H1 (cell line): ENCODE results near the gene GPR25. TPM values are rescaled to one million over a fixed set of nuclear protein-coding genes. Genes with fewer than 3 reads are reported as not detected.
A peak's percentile ranks its signal among the peaks of the same experiment; 100 is the strongest.

ENCODE experiments used
- ASH2L ChIP-seq: fragments of 200-600, 300-600 bp; sonication (generic); IDR thresholded peaks from one replicate; pipeline ENCODE4 v1.7.1; 2017; ENCODE audit warnings: low read length
- BCL11A ChIP-seq, 2 experiments: IDR thresholded peaks; one replicate each; pipeline ENCODE4 v1.6.1; 2011; ENCODE audit warnings: low read depth in 2 of 2, low read length in 2 of 2, mild to moderate bottlenecking in 2 of 2
- CBX8 ChIP-seq: fragments of 300-800, 300-1000 bp; sonication (generic); IDR thresholded peaks from 2 replicates; pipeline ENCODE4 v1.7.1; 2016; ENCODE audit warnings: low read depth, low read length, borderline replicate concordance
- CHD2 ChIP-seq: IDR thresholded peaks from 2 replicates; pipeline ENCODE4 v1.6.1; 2012; ENCODE audit warnings: low read length, improper control_type of control experiment
- CTBP2 ChIP-seq: IDR thresholded peaks from 2 replicates; pipeline ENCODE4 v1.7.0; 2011; ENCODE audit warnings: borderline replicate concordance, mild to moderate bottlenecking, moderate library complexity, mixed read lengths, low read length; ENCODE audit not compliant: insufficient read depth, insufficient read length
- EGR1 ChIP-seq: IDR thresholded peaks from 2 replicates; pipeline ENCODE4 v1.6.1; 2011; ENCODE audit warnings: low read depth, low read length, borderline replicate concordance
- FOSL1 ChIP-seq: IDR thresholded peaks from 2 replicates; pipeline ENCODE4 v1.6.1; 2011; ENCODE audit warnings: mild to moderate bottlenecking, low read depth, low read length, moderate library complexity; ENCODE audit not compliant: insufficient read depth
- HDAC6 ChIP-seq: IDR thresholded peaks from one replicate; pipeline ENCODE4 v1.7.1; 2012; ENCODE audit warnings: low read depth, mild to moderate bottlenecking, inconsistent platforms, low read length, moderate library complexity
- JUND ChIP-seq: IDR thresholded peaks from 2 replicates; pipeline ENCODE4 v1.6.1; 2011; ENCODE audit warnings: mild to moderate bottlenecking, improper control_type of control experiment, low read length
- KDM1A ChIP-seq: fragments of 200-600, 300-600 bp; sonication (generic); IDR thresholded peaks from 2 replicates; pipeline ENCODE4 v1.7.1; 2016; ENCODE audit warnings: mild to moderate bottlenecking, low read length, borderline replicate concordance
- KDM4A ChIP-seq: IDR thresholded peaks from one replicate; pipeline ENCODE4 v1.7.1; 2012; ENCODE audit warnings: low read depth, mild to moderate bottlenecking, moderate library complexity, low read length, inconsistent platforms; ENCODE audit not compliant: severe bottlenecking
- KDM5A ChIP-seq: fragments of 200-600 bp; IDR thresholded peaks from 2 replicates; pipeline ENCODE4 v1.7.1; 2012; ENCODE audit warnings: mild to moderate bottlenecking, low read length, inconsistent platforms, mixed read lengths
- MAFK ChIP-seq: IDR thresholded peaks from 2 replicates; pipeline ENCODE4 v1.6.1; 2012; ENCODE audit warnings: low read depth, mild to moderate bottlenecking, improper control_type of control experiment, low read length
- POLR2A ChIP-seq, 2 experiments: IDR thresholded peaks; 1 replicate in 1 of 2; 2 replicates in 1 of 2; pipeline ENCODE4 v1.6.1; 2011; ENCODE audit warnings: low read depth in 2 of 2, low read length in 2 of 2, mild to moderate bottlenecking in 2 of 2; ENCODE audit errors: control extremely low read depth in 1 of 2
- RNF2 ChIP-seq: fragments of 200-900, 300-1000 bp; sonication (generic); IDR thresholded peaks from 2 replicates; pipeline ENCODE4 v1.7.1; 2016; ENCODE audit warnings: borderline replicate concordance, low read depth, mild to moderate bottlenecking, antibody characterized with exemption, low read length; ENCODE audit not compliant: poor library complexity, severe bottlenecking; ENCODE audit errors: missing control alignments
- SIRT6 ChIP-seq: IDR thresholded peaks from one replicate; pipeline ENCODE4 v1.7.1; 2012; ENCODE audit warnings: low read length, inconsistent platforms
- SIX5 ChIP-seq: IDR thresholded peaks from 2 replicates; pipeline ENCODE4 v1.6.1; 2011; ENCODE audit warnings: mild to moderate bottlenecking, low read depth, low read length
- TAF1 ChIP-seq: IDR thresholded peaks from 2 replicates; pipeline ENCODE4 v1.6.1; 2011; ENCODE audit warnings: mild to moderate bottlenecking, low read depth, low read length
- TAF7 ChIP-seq: optimal IDR thresholded peaks from 2 replicates; pipeline ENCODE3; 2011; ENCODE audit warnings: low read depth, mild to moderate bottlenecking, inconsistent platforms, low read length, moderate library complexity, borderline replicate concordance
- TCF12 ChIP-seq: IDR thresholded peaks from 2 replicates; pipeline ENCODE4 v1.6.1; 2011; ENCODE audit warnings: low read depth, mild to moderate bottlenecking, low read length
- ZNF274 ChIP-seq: IDR thresholded peaks from 2 replicates; pipeline ENCODE4 v1.7.0; 2012; ENCODE audit warnings: low read length, borderline replicate concordance; ENCODE audit errors: extremely low read depth
- polyA plus RNA-seq, 7 experiments: library from polyadenylated mRNA; depleted of rRNA in 3 of 7; stranded (reverse) in 5 of 7; unstranded in 2 of 7; fragments of >200 nt in 5 of 7; fragments of 200-250 nt in 2 of 7; gene quantifications; 1 replicate in 5 of 7; 2 replicates in 1 of 7; 4 replicates in 1 of 7; pipeline versions ENCODE4 v1.2.1 to v1.2.3, GENCODE V29; 2011 to 2013; ENCODE audit warnings: missing spikeins in 2 of 7, mixed read lengths in 2 of 7
- total RNA-seq: library from RNA; stranded (reverse); fragmentation: NEBNext Ultra II Directional; extraction: Animal tissue kit (Norgen Biotek cat#: 25700); gene quantifications from 2 replicates; pipeline ENCODE4 v1.2.1, GENCODE V29; 2021
- TF ChIP-seq, protein P1 (sequence below): IDR thresholded peaks from 2 replicates; pipeline ENCODE4 v1.6.1; 2011; ENCODE audit warnings: low read depth, mild to moderate bottlenecking, low read length; ENCODE audit not compliant: insufficient read depth
- TF ChIP-seq, protein P2 (sequence below): IDR thresholded peaks from 2 replicates; pipeline ENCODE4 v1.6.1; 2012; ENCODE audit warnings: inconsistent platforms

GPR25 gene
- total and polyA plus RNA-seq, 2 of the 8 experiments (the other 6 are each of a cell fraction or from before 2014, with no cell fraction given), result not detected

DNA sequence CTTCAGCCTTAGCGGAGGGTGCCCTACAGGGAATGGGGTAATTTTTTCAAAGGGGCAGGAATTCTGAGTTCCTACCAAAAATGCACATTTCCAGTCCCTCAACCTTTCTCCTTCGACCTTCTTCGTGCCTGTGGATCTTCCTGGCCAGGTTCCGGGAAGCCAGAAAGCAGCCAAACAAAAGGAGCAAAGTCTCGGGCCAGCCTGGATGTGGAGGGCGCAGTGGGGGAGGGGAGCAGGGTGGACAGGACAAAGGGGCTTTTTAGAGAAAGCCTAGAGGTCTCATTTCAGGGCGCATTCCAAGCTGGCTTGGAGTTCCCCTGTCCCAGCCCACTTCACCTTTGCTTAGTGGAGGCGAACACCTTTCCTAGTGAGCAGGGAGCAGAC lies 19.0 kb downstream of the GPR25 start (continued):
- no peak for TF ChIP-seq JUND
- TF ChIP-seq, protein P1, sequence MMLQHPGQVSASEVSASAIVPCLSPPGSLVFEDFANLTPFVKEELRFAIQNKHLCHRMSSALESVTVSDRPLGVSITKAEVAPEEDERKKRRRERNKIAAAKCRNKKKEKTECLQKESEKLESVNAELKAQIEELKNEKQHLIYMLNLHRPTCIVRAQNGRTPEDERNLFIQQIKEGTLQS, result no peak
- TF ChIP-seq RNF2, result no peak
- TF ChIP-seq SIRT6, result no peak
- 0 out of 2 replicates have a peak, but pooled peaks have one; percentile 24 for TF ChIP-seq TCF12
- no peak for TF ChIP-seq CBX8
- no peak for TF ChIP-seq KDM5A
- TF ChIP-seq MAFK, result no peak
- TF ChIP-seq HDAC6, result no peak
- TF ChIP-seq BCL11A (IDR thresholded peaks at IDR 0.05; ENCODE audit: low read depth in 2 of 2, low read length in 2 of 2), result no peak
- peak; percentile 38; the same call in 1 of the 2 replicates for TF ChIP-seq KDM1A
- peak; percentile 55; the same call in 1 of the 2 replicates for TF ChIP-seq CHD2
- TF ChIP-seq, protein P2, sequence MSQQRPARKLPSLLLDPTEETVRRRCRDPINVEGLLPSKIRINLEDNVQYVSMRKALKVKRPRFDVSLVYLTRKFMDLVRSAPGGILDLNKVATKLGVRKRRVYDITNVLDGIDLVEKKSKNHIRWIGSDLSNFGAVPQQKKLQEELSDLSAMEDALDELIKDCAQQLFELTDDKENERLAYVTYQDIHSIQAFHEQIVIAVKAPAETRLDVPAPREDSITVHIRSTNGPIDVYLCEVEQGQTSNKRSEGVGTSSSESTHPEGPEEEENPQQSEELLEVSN, result no peak
- no peak for TF ChIP-seq FOSL1
- TF ChIP-seq KDM4A, result no peak
- peak; percentile 65; the same call in 1 of the 2 replicates for TF ChIP-seq EGR1
- TF ChIP-seq POLR2A (IDR thresholded peaks at IDR 0.05; ENCODE audit: control extremely low read depth in 1 of 2, low read depth in 2 of 2, low read length in 2 of 2), result peak; percentile 69 to 84
- no peak for TF ChIP-seq ZNF274
- no peak for TF ChIP-seq SIX5
- TF ChIP-seq TAF1, result peak; percentile 80; the same call in 1 of the 2 replicates
- TF ChIP-seq TAF7, result peak; percentile 50
- TF ChIP-seq ASH2L, result peak; percentile 88
- TF ChIP-seq CTBP2, result no peak
